ENCODE data around the gene WDR41.

Gene WDR41

GRCh38 chr5:77449981-77450380 is 42.1 kb downstream of the WDR41 start:
- TF ChIP-seq POLR2AphosphoS5 (IDR thresholded peaks at IDR 0.05; ENCODE audit: low read depth, low read length), result no peak
- no peak for TF ChIP-seq SIN3A (IDR thresholded peaks at IDR 0.05; ENCODE audit: borderline replicate concordance, insufficient read depth, low read length)
- no peak for TF ChIP-seq FOXP2 (optimal IDR thresholded peaks at IDR 0.05; ENCODE audit: borderline replicate concordance, extremely low read depth, extremely low read length, insufficient read depth)
- no peak for TF ChIP-seq TAF1 (IDR thresholded peaks at IDR 0.05; ENCODE audit: borderline replicate concordance, insufficient read depth, low read length)
- TF ChIP-seq REST (IDR thresholded peaks at IDR 0.05; ENCODE audit: insufficient read depth in 1 of 2, low read depth in 2 of 2, low read length in 2 of 2), result no peak

GRCh38 chr5:77449277-77449676 is 42.8 kb downstream of the WDR41 start:
- TF ChIP-seq REST (IDR thresholded peaks at IDR 0.05; ENCODE audit: insufficient read depth in 1 of 2, low read depth in 2 of 2, low read length in 2 of 2) (no peak), TAF1 (IDR thresholded peaks at IDR 0.05; ENCODE audit: borderline replicate concordance, insufficient read depth, low read length) (no peak), POLR2AphosphoS5 (IDR thresholded peaks at IDR 0.05; ENCODE audit: low read depth, low read length) (no peak), FOXP2 (optimal IDR thresholded peaks at IDR 0.05; ENCODE audit: borderline replicate concordance, extremely low read depth, extremely low read length, insufficient read depth) (no peak), SIN3A (IDR thresholded peaks at IDR 0.05; ENCODE audit: borderline replicate concordance, insufficient read depth, low read length) (no peak)

- TF ChIP-seq REST (IDR thresholded peaks at IDR 0.05; ENCODE audit: insufficient read depth in 1 of 2, low read depth in 2 of 2, low read length in 2 of 2) (no peak), POLR2AphosphoS5 (IDR thresholded peaks at IDR 0.05; ENCODE audit: low read depth, low read length) (no peak), TAF1 (IDR thresholded peaks at IDR 0.05; ENCODE audit: borderline replicate concordance, insufficient read depth, low read length) (no peak), SIN3A (IDR thresholded peaks at IDR 0.05; ENCODE audit: borderline replicate concordance, insufficient read depth, low read length) (no peak)
These were observed 43.3 kb downstream of the WDR41 start for GRCh38 chr5:77448831-77449230.

- no peak for TF ChIP-seq TAF1 (IDR thresholded peaks at IDR 0.05; ENCODE audit: borderline replicate concordance, insufficient read depth, low read length)
- no peak for TF ChIP-seq POLR2AphosphoS5 (IDR thresholded peaks at IDR 0.05; ENCODE audit: low read depth, low read length)
- no peak for TF ChIP-seq FOXP2 (optimal IDR thresholded peaks at IDR 0.05; ENCODE audit: borderline replicate concordance, extremely low read depth, extremely low read length, insufficient read depth)
- no peak for TF ChIP-seq SIN3A (IDR thresholded peaks at IDR 0.05; ENCODE audit: borderline replicate concordance, insufficient read depth, low read length)
- TF ChIP-seq REST (IDR thresholded peaks at IDR 0.05; ENCODE audit: insufficient read depth in 1 of 2, low read depth in 2 of 2, low read length in 2 of 2), result no peak
These were observed 47.8 kb downstream of the WDR41 start for GRCh38 chr5:77444356-77444755.

- no peak for TF ChIP-seq SIN3A (IDR thresholded peaks at IDR 0.05; ENCODE audit: borderline replicate concordance, insufficient read depth, low read length)
- no peak for TF ChIP-seq TAF1 (IDR thresholded peaks at IDR 0.05; ENCODE audit: borderline replicate concordance, insufficient read depth, low read length)
- no peak for TF ChIP-seq POLR2AphosphoS5 (IDR thresholded peaks at IDR 0.05; ENCODE audit: low read depth, low read length)
- no peak for TF ChIP-seq FOXP2 (optimal IDR thresholded peaks at IDR 0.05; ENCODE audit: borderline replicate concordance, extremely low read depth, extremely low read length, insufficient read depth)
- no peak for TF ChIP-seq REST (IDR thresholded peaks at IDR 0.05; ENCODE audit: insufficient read depth in 1 of 2, low read depth in 2 of 2, low read length in 2 of 2)
These were observed 48.4 kb downstream of the WDR41 start for GRCh38 chr5:77443670-77444069.

Measured in PFSK-1 (cell line).